MM.1S (cell line): ENCODE data around the gene PPP2R2C.

Experiments used
- DNase-seq: peaks from one replicate; pipeline ENCODE4 v3.0.0-alpha.2; 2015
- H2AFZ ChIP-seq: fragments of 300-600 bp; sonication (generic); 2 replicates; pipeline ENCODE4 v1.6.0; 2016; ENCODE audit warnings: antibody characterized with exemption, low read length
- H3F3A ChIP-seq: fragments of 300-600 bp; sonication (generic); 2 replicates; pipeline ENCODE4 v1.6.1; 2016; ENCODE audit warnings: mild to moderate bottlenecking, antibody characterized with exemption, low read length, moderate library complexity, mixed read lengths; ENCODE audit not compliant: insufficient read depth
- H3K27ac ChIP-seq: fragments of 300-600 bp; sonication (generic); 2 replicates; pipeline ENCODE4 v1.5.1; 2016; ENCODE audit warnings: mild to moderate bottlenecking, low read length
- H3K27me3 ChIP-seq: fragments of 300-600 bp; sonication (generic); replicated peaks from 2 replicates; pipeline ENCODE4 v1.6.0; 2016; ENCODE audit warnings: low read length; ENCODE audit not compliant: insufficient read depth
- H3K36me3 ChIP-seq: fragments of 300-600 bp; sonication (generic); replicated peaks from 2 replicates; pipeline ENCODE4 v1.6.1; 2016; ENCODE audit warnings: mild to moderate bottlenecking, low read length, mixed read lengths; ENCODE audit not compliant: insufficient read depth
- H3K4me1 ChIP-seq: fragments of 300-600 bp; sonication (generic); 2 replicates; pipeline ENCODE4 v1.6.1; 2016; ENCODE audit warnings: low read length, mixed read lengths
- H3K4me2 ChIP-seq: fragments of 300-600 bp; sonication (generic); 2 replicates; pipeline ENCODE4 v1.6.0; 2016; ENCODE audit warnings: low read depth, low read length
- H3K4me3 ChIP-seq: fragments of 300-600 bp; sonication (generic); 2 replicates; pipeline ENCODE4 v1.5.1; 2016; ENCODE audit warnings: low read length, mixed read lengths
- H3K79me2 ChIP-seq: fragments of 300-600 bp; sonication (generic); 2 replicates; pipeline ENCODE4 v1.6.1; 2016; ENCODE audit warnings: mixed run types, low read length, mixed read lengths
- H3K9ac ChIP-seq: fragments of 300-600 bp; sonication (generic); 2 replicates; pipeline ENCODE4 v1.6.1; 2016; ENCODE audit warnings: low read length, mixed read lengths
- H3K9me2 ChIP-seq: fragments of 300-600 bp; sonication (generic); replicated peaks from 2 replicates; pipeline ENCODE4 v1.6.1; 2016; ENCODE audit warnings: mild to moderate bottlenecking, low read length, mixed read lengths; ENCODE audit not compliant: insufficient read depth
- H3K9me3 ChIP-seq: fragments of 300-600 bp; sonication (generic); replicated peaks from 2 replicates; pipeline ENCODE4 v1.6.1; 2016; ENCODE audit warnings: mild to moderate bottlenecking, low read length, mixed read lengths; ENCODE audit not compliant: insufficient read depth
- H4K20me1 ChIP-seq: fragments of 300-600 bp; sonication (generic); 2 replicates; pipeline ENCODE4 v1.6.1; 2016; ENCODE audit warnings: mild to moderate bottlenecking, low read length, moderate library complexity, mixed read lengths; ENCODE audit not compliant: insufficient read depth
- CTCF ChIP-seq: fragments of 300-600 bp; sonication (generic); IDR thresholded peaks from 2 replicates; pipeline ENCODE4 v1.5.1; 2016; ENCODE audit warnings: antibody characterized with exemption, low read length, mixed read lengths
- EZH2 ChIP-seq: fragments of 300-600 bp; sonication (generic); optimal IDR thresholded peaks from 2 replicates; pipeline ENCODE3; 2017; ENCODE audit warnings: low read depth, mild to moderate bottlenecking, antibody characterized with exemption, low read length, mixed read lengths
- EZH2phosphoT487 ChIP-seq: fragments of 300-600 bp; sonication (generic); IDR thresholded peaks from 2 replicates; pipeline ENCODE4 v1.6.1; 2018; ENCODE audit warnings: antibody characterized with exemption, low read length

Gene PPP2R2C

GRCh38 chr4:6341696-6342095 lies 130.7 kb downstream of the PPP2R2C start:
- no peak for DNase-seq
- H3K27me3 ChIP-seq: peaks cover 95% of the 10 kb centered on the region
- no peak overlapping the region for H3K4me2 ChIP-seq
- no peak overlapping the region for H3K9ac ChIP-seq
- no peaks in the 10 kb centered on the region for H3K9me3 ChIP-seq
- H3K9me2 ChIP-seq: no peaks in the 10 kb centered on the region
- no peaks in the 10 kb centered on the region for H4K20me1 ChIP-seq
- no peak overlapping the region for H2AFZ ChIP-seq
- no peak overlapping the region for H3K27ac ChIP-seq
- H3K4me1 ChIP-seq: peaks cover 13% of the 10 kb centered on the region
- no peak overlapping the region for H3K4me3 ChIP-seq
- H3F3A ChIP-seq: no peaks in the 10 kb centered on the region
- H3K36me3 ChIP-seq: no peaks in the 10 kb centered on the region
- TF ChIP-seq CTCF (no peak), EZH2 (no peak), EZH2phosphoT487 (no peak)
- no peaks in the 10 kb centered on the region for H3K79me2 ChIP-seq

- DNase-seq: no peak
- no peaks in the 10 kb centered on the region for H4K20me1 ChIP-seq
- H3K4me1 ChIP-seq: peaks cover 13% of the 10 kb centered on the region
- no peaks in the 10 kb centered on the region for H3K9me2 ChIP-seq
- no peak overlapping the region for H2AFZ ChIP-seq
- H3K4me2 ChIP-seq: no peak overlapping the region
- no peak overlapping the region for H3K27ac ChIP-seq
- no peaks in the 10 kb centered on the region for H3F3A ChIP-seq
- H3K79me2 ChIP-seq: no peaks in the 10 kb centered on the region
- H3K9ac ChIP-seq: no peak overlapping the region
- TF ChIP-seq EZH2phosphoT487 (no peak), EZH2 (no peak), CTCF (no peak)
- no peak overlapping the region for H3K4me3 ChIP-seq
- no peaks in the 10 kb centered on the region for H3K9me3 ChIP-seq
- peaks cover 91% of the 10 kb centered on the region for H3K27me3 ChIP-seq
- H3K36me3 ChIP-seq: no peaks in the 10 kb centered on the region
Observed at GRCh38 chr4:6340446-6341015, 131.9 kb downstream of the PPP2R2C start.

GRCh38 chr4:6339818-6340445 lies 132.5 kb downstream of the PPP2R2C start:
- no peak for TF ChIP-seq EZH2
- Histone ChIP-seq H3K79me2 (no peaks in the 10 kb centered on the region), H3K36me3 (no peaks in the 10 kb centered on the region), H3K4me2 (no peak overlapping the region), H3K4me3 (no peak overlapping the region), H3K9me2 (no peaks in the 10 kb centered on the region), H2AFZ (no peak overlapping the region), H3K27ac (no peak overlapping the region), H3K9ac (no peak overlapping the region), H3K9me3 (no peaks in the 10 kb centered on the region), H4K20me1 (no peaks in the 10 kb centered on the region), H3F3A (no peaks in the 10 kb centered on the region), H3K4me1 (peaks cover 13% of the 10 kb centered on the region), H3K27me3 (peaks cover 91% of the 10 kb centered on the region)
- DNase-seq: no peak
